ENCODE results near the gene MDGA2.

MDGA2 gene

DNA sequence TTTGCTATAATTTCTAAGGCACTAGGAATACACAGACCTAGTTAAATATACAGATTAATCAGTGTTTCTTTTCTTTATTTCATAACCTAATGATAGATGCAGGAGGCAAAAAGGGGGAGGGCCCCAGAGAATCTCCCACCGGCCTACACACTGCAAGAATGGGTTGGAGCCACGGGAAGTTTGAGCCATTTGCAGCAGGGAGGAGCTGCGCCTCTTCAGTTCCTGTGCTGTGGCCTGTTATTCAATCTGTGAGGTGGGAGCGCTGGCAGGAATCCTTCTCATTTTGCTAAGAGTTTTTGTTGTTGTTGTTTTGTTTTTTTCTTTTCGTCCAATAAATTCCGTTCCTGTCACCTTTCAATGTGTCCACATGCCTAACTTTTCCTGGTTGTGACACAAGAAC lies 772.6 kb downstream of the MDGA2 start:
- H3K4me1 ChIP-seq (ENCODE audit: control insufficient read depth, insufficient read depth, low read length), result peaks cover 5% of the 10 kb centered on the region
- DNase-seq (ENCODE audit: low read depth), result no peak
- no peaks in the 10 kb centered on the region for H3K36me3 ChIP-seq (ENCODE audit: control insufficient read depth, insufficient read depth, low read length, severe bottlenecking)
- no peak overlapping the region for H3K9ac ChIP-seq (ENCODE audit: low read length)
- no peaks in the 10 kb centered on the region for H3K27me3 ChIP-seq (replicated peaks; ENCODE audit: control insufficient read depth, insufficient read depth, low read length)
- no peaks in the 10 kb centered on the region for H3K9me3 ChIP-seq (ENCODE audit: control insufficient read depth, low read length)
- H3K4me3 ChIP-seq (ENCODE audit: low read length), result no peak overlapping the region

DNA sequence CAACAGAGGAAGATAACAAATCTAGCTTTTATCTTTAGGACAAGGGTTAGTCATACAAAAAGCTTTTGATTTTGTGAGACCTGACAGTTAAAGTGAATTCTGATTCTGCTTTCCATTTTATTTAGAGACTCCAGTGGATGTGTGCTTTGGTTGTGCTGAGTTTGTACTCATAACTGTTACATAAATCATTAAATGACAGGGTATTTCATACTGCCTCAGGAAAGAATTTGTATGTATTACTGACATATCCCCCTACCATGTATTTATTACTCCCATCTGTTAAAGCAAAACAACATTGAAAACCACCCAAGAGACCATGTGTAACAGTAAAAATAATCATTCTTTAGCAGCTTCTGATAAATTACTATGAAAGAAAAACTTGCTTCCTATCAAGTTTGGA lies 780.9 kb downstream of the MDGA2 start:
- Histone ChIP-seq H3K27me3 (replicated peaks; ENCODE audit: control insufficient read depth, insufficient read depth, low read length) (no peaks in the 10 kb centered on the region), H3K36me3 (ENCODE audit: control insufficient read depth, insufficient read depth, low read length, severe bottlenecking) (no peaks in the 10 kb centered on the region), H3K9me3 (ENCODE audit: control insufficient read depth, low read length) (no peaks in the 10 kb centered on the region), H3K4me3 (ENCODE audit: low read length) (no peak overlapping the region), H3K4me1 (ENCODE audit: control insufficient read depth, insufficient read depth, low read length) (peaks cover 5% of the 10 kb centered on the region), H3K9ac (ENCODE audit: low read length) (no peak overlapping the region)
- DNase-seq (ENCODE audit: low read depth), result no peak

DNA sequence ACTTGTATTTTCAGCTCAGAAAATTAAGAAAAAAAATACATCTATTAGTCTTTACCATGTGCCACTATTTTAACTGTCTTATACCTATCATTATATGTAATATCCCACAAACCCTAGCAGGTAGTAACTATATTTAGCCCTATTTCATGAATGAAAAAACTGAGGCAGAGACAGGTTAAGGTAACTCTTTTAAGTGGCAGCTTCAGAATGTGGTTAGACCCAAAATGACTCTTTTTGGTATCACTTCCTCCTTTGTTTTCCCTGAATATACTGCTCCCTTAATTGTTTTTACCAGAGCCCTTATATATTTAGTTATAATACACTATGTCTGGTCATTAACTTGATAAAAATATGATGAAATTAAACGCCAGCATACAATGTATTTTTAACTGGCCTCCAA lies 788.3 kb downstream of the MDGA2 start:
- no peaks in the 10 kb centered on the region for H3K9me3 ChIP-seq (ENCODE audit: control insufficient read depth, low read length)
- no peak overlapping the region for H3K9ac ChIP-seq (ENCODE audit: low read length)
- no peaks in the 10 kb centered on the region for H3K4me1 ChIP-seq (ENCODE audit: control insufficient read depth, insufficient read depth, low read length)
- no peak for DNase-seq (ENCODE audit: low read depth)
- no peaks in the 10 kb centered on the region for H3K27me3 ChIP-seq (replicated peaks; ENCODE audit: control insufficient read depth, insufficient read depth, low read length)
- no peak overlapping the region for H3K4me3 ChIP-seq (ENCODE audit: low read length)
- no peaks in the 10 kb centered on the region for H3K36me3 ChIP-seq (ENCODE audit: control insufficient read depth, insufficient read depth, low read length, severe bottlenecking)

DNA sequence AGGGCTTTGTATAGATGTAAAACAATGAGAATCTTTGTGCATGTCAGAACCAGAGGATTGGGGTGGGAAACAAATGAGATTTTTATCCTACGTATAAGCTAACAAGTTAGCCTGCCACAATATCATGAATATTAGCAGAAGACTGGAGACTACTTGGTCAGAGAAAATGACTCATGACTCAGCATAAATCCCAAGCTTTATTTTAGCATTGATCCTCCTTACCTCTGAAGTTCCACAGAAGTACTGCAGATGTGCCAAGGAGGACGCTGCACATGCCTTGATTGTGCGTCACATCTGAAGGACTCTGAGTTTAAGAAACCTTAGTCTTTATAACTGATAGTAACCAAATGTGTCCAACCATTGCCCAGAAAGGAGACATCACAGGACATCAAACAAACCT lies 789.8 kb downstream of the MDGA2 start:
- Histone ChIP-seq H3K9me3 (ENCODE audit: control insufficient read depth, low read length) (no peaks in the 10 kb centered on the region), H3K4me3 (ENCODE audit: low read length) (no peak overlapping the region), H3K9ac (ENCODE audit: low read length) (no peak overlapping the region), H3K4me1 (ENCODE audit: control insufficient read depth, insufficient read depth, low read length) (no peaks in the 10 kb centered on the region), H3K36me3 (ENCODE audit: control insufficient read depth, insufficient read depth, low read length, severe bottlenecking) (no peaks in the 10 kb centered on the region), H3K27me3 (replicated peaks; ENCODE audit: control insufficient read depth, insufficient read depth, low read length) (no peaks in the 10 kb centered on the region)
- DNase-seq (ENCODE audit: low read depth), result no peak

DNA sequence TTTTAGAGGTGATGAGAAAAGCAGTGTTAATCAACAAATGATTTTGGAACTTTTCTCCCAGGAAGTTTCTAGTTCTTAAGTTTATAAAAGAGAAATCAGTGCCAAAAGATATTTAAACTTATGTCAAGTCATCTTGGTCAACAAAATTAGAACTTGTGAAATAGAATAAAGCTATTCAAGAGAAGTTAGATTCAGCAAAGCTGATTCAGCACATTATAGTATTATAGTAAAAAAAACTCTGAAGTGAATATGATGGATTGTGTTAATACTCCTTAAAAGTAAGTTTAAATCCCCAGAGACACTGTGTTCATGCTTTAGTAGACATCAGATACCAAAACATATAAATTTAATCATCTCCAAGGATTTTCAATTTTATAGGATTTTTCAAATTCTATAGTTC lies 813.7 kb downstream of the MDGA2 start:
- H3K36me3 ChIP-seq (ENCODE audit: control insufficient read depth, insufficient read depth, low read length, severe bottlenecking), result no peaks in the 10 kb centered on the region
- no peak for DNase-seq (ENCODE audit: low read depth)
- no peaks in the 10 kb centered on the region for H3K27me3 ChIP-seq (replicated peaks; ENCODE audit: control insufficient read depth, insufficient read depth, low read length)
- no peak overlapping the region for H3K4me3 ChIP-seq (ENCODE audit: low read length)
- H3K9ac ChIP-seq (ENCODE audit: low read length), result no peak overlapping the region
- H3K4me1 ChIP-seq (ENCODE audit: control insufficient read depth, insufficient read depth, low read length), result no peaks in the 10 kb centered on the region
- no peaks in the 10 kb centered on the region for H3K9me3 ChIP-seq (ENCODE audit: control insufficient read depth, low read length)

DNA sequence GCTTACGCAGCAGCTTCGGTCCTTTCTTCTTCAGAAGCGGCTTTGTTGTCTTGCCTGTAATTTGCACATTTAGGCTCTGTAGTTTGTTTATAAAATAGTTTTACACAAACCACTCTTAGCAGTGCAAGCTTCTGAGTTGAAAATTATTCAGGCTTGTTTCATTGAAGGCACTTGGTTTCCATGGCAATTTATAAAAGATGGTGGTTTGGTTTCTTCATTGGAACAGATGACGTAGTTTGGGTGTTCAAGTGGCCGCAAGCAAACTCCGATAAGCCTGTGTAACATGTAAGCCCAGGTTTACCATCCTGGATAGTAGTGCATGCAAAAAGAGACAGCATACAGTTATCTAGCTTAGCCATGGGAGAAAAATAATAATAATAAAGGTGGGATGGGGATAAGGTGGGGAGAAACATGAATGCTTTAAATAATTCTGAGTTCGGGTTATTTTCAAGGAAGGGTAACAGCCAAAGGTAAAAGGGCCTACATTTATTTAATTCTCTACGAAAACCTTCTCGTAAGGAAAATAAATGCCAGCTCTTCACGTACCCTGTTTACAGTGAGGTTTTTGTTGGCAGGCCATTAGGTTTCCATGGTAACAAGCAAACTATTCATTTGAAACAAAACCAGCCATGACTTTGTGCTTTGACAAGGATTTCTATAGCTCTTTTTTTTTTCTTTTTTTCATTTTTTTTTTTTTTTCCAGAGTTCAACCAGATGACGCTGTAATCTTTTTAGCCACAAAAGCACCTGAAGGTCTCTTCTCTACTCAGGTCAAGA lies 834.3 kb downstream of the MDGA2 start:
- no peaks in the 10 kb centered on the region for H3K4me1 ChIP-seq (ENCODE audit: control insufficient read depth, insufficient read depth, low read length)
- DNase-seq (ENCODE audit: low read depth), result no peak
- no peak overlapping the region for H3K9ac ChIP-seq (ENCODE audit: low read length)
- H3K27me3 ChIP-seq (replicated peaks; ENCODE audit: control insufficient read depth, insufficient read depth, low read length), result no peaks in the 10 kb centered on the region
- no peaks in the 10 kb centered on the region for H3K36me3 ChIP-seq (ENCODE audit: control insufficient read depth, insufficient read depth, low read length, severe bottlenecking)
- H3K9me3 ChIP-seq (ENCODE audit: control insufficient read depth, low read length), result no peaks in the 10 kb centered on the region
- H3K4me3 ChIP-seq (ENCODE audit: low read length), result no peak overlapping the region

DNA sequence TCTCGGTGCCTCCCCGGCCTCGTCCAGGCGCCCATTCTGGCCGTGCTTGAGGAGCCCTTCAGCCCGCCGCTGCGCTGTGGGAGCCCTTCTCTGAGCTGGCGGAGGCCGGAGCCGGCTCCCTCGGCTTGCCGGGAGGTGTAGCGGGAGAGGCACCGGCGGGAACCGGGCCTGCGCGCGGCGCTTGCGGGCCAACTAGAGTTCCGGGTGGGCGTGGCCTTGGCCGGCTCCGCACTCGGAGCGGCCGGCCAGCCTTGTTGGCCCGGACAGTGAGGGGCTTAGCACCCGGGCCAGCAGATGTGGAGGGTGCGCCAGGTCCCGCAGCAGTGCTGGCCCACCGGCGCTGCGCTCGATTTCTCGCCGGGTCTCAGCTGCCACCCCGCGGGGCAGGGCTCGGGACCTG lies 855.1 kb downstream of the MDGA2 start:
- Histone ChIP-seq H3K9ac (ENCODE audit: low read length) (no peak overlapping the region), H3K9me3 (ENCODE audit: control insufficient read depth, low read length) (no peaks in the 10 kb centered on the region), H3K4me3 (ENCODE audit: low read length) (no peak overlapping the region), H3K36me3 (ENCODE audit: control insufficient read depth, insufficient read depth, low read length, severe bottlenecking) (no peaks in the 10 kb centered on the region), H3K27me3 (replicated peaks; ENCODE audit: control insufficient read depth, insufficient read depth, low read length) (no peaks in the 10 kb centered on the region), H3K4me1 (ENCODE audit: control insufficient read depth, insufficient read depth, low read length) (no peaks in the 10 kb centered on the region)
- no peak for DNase-seq (ENCODE audit: low read depth)

DNA sequence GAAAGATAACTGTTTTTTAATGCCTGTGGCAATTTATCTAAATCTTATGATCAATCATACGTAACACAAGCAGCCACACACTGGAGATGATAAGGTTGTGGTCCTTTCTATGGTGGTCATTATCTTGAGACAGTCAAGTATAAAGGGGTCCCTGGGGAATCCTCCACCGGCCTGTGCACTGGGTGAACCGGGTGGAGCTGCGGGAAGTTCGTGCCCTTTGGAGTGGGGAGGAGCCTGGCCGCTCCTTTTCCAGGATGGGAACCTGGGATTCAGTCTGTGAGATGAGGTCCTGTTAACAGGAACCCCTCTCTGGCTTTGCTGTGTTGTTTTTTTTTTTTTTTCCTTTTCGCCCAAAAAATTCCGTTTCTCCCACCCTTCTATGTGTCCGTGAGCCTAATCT lies 856.3 kb downstream of the MDGA2 start:
- Histone ChIP-seq H3K9me3 (ENCODE audit: control insufficient read depth, low read length) (no peaks in the 10 kb centered on the region), H3K9ac (ENCODE audit: low read length) (no peak overlapping the region), H3K4me1 (ENCODE audit: control insufficient read depth, insufficient read depth, low read length) (no peaks in the 10 kb centered on the region), H3K4me3 (ENCODE audit: low read length) (no peak overlapping the region), H3K27me3 (replicated peaks; ENCODE audit: control insufficient read depth, insufficient read depth, low read length) (no peaks in the 10 kb centered on the region), H3K36me3 (ENCODE audit: control insufficient read depth, insufficient read depth, low read length, severe bottlenecking) (no peaks in the 10 kb centered on the region)
- DNase-seq (ENCODE audit: low read depth), result no peak

DNA sequence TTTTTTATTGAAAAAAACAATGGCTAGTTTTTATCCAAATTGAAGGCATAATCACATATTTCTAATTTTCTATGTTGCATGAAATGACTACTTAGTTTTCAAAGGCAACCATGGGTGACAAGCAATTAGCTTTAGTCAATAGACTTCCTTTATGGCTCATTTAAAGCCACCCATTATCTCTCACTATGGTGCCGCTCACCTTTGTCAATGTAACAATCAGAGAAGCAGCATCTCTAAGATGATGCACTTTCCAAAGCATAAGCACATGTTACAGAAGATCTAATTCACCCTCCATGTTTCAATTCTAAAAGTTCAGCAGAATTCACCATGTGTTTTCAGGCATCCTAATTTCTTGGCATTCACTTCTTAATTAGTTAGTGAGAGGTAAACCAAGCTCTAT lies 857.3 kb downstream of the MDGA2 start:
- no peaks in the 10 kb centered on the region for H3K36me3 ChIP-seq (ENCODE audit: control insufficient read depth, insufficient read depth, low read length, severe bottlenecking)
- no peaks in the 10 kb centered on the region for H3K4me1 ChIP-seq (ENCODE audit: control insufficient read depth, insufficient read depth, low read length)
- no peaks in the 10 kb centered on the region for H3K9me3 ChIP-seq (ENCODE audit: control insufficient read depth, low read length)
- H3K4me3 ChIP-seq (ENCODE audit: low read length), result no peak overlapping the region
- no peak overlapping the region for H3K9ac ChIP-seq (ENCODE audit: low read length)
- no peaks in the 10 kb centered on the region for H3K27me3 ChIP-seq (replicated peaks; ENCODE audit: control insufficient read depth, insufficient read depth, low read length)
- DNase-seq (ENCODE audit: low read depth), result no peak

DNA sequence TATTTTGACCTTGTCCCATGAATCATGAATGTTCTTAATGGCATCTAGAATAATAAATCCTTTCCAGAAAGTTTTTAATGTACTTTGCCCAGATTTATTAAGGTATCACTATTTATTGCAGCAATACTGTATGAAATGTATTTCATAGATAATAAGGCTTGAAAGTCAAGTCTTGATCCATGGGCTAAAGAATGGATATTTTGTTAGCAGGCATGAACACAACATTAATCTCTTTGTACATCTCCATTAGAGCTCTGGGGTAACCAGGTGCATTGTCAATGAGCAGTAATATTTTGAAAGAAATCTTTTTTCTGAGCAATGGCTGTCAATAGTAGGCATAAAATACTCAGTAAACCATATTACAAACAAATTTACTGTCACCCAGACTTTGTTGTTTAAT lies 882.3 kb downstream of the MDGA2 start:
- DNase-seq (ENCODE audit: low read depth), result no peak
- Histone ChIP-seq H3K9me3 (ENCODE audit: control insufficient read depth, low read length) (no peaks in the 10 kb centered on the region), H3K4me3 (ENCODE audit: low read length) (no peak overlapping the region), H3K4me1 (ENCODE audit: control insufficient read depth, insufficient read depth, low read length) (no peaks in the 10 kb centered on the region), H3K27me3 (replicated peaks; ENCODE audit: control insufficient read depth, insufficient read depth, low read length) (no peaks in the 10 kb centered on the region), H3K9ac (ENCODE audit: low read length) (no peak overlapping the region), H3K36me3 (ENCODE audit: control insufficient read depth, insufficient read depth, low read length, severe bottlenecking) (no peaks in the 10 kb centered on the region)
